Stomach (tissue), 4 donors: Measurements from ENCODE around the gene LYPLA2.

Source experiments
- EP300 ChIP-seq: sonication (generic); formaldehyde crosslinking; IDR thresholded peaks from one replicate; pipeline ENCODE4 v1.6.1; 2017; ENCODE audit warnings: antibody characterized with exemption
- POLR2A ChIP-seq, 4 donors: fragments of 450-650 bp; IDR thresholded peaks; one replicate each; pipeline ENCODE4 v1.6.1; 2016; ENCODE audit warnings: antibody characterized with exemption in 4 of 4, control low read depth in 2 of 4, mild to moderate bottlenecking in 1 of 4, moderate library complexity in 1 of 4
- POLR2AphosphoS5 ChIP-seq, 3 donors: sonication (generic); formaldehyde crosslinking; IDR thresholded peaks; one replicate each; pipeline ENCODE4 v1.6.1; 2016; ENCODE audit warnings: antibody characterized with exemption in 3 of 3
- TF ChIP-seq, protein P1 (sequence below), 7 experiments: fragments of 450-650 bp in 4 of 7; fragments of 200-600 bp in 3 of 7; sonication (generic) in 3 of 7; IDR thresholded peaks; one replicate each; pipeline ENCODE4 v1.5.1; 2016 to 2019; ENCODE audit warnings: antibody characterized with exemption in 7 of 7, control low read depth in 2 of 7, mild to moderate bottlenecking in 1 of 7

DNA sequence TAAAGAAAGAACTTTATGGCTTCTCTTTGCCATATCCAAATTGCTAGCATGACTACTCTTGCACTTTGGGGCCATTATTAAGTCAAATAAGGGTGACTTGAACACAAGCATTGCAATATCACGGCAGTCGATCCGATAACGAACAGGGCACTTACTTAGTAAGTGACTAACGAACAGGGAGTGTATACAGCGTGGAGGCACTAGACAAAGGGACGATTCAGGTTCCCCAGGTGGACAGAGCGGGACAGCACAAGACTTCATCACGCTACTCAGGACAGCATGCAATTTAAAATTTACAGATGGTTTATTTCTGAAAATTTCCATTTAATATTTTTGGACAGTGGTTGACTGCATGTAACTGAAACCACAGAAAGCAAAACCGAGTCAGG is 18.1 kb upstream of the LYPLA2 start:
- TF ChIP-seq, protein P1, sequence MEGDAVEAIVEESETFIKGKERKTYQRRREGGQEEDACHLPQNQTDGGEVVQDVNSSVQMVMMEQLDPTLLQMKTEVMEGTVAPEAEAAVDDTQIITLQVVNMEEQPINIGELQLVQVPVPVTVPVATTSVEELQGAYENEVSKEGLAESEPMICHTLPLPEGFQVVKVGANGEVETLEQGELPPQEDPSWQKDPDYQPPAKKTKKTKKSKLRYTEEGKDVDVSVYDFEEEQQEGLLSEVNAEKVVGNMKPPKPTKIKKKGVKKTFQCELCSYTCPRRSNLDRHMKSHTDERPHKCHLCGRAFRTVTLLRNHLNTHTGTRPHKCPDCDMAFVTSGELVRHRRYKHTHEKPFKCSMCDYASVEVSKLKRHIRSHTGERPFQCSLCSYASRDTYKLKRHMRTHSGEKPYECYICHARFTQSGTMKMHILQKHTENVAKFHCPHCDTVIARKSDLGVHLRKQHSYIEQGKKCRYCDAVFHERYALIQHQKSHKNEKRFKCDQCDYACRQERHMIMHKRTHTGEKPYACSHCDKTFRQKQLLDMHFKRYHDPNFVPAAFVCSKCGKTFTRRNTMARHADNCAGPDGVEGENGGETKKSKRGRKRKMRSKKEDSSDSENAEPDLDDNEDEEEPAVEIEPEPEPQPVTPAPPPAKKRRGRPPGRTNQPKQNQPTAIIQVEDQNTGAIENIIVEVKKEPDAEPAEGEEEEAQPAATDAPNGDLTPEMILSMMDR (IDR thresholded peaks at IDR 0.05), result no peak
- TF ChIP-seq POLR2A (IDR thresholded peaks at IDR 0.05) (no peak), EP300 (no peak), POLR2AphosphoS5 (IDR thresholded peaks at IDR 0.05) (no peak)
